Measurements from ENCODE around the gene CTTNBP2. TPM values are rescaled to one million over a fixed set of nuclear protein-coding genes. Genes with fewer than 3 reads are reported as not detected.

The CTTNBP2 gene
- total RNA-seq, 2 donors from 2014 or later: 0.39 TPM; not detected in 1

- ATAC-seq: no peak
- no peak for DNase-seq
- H3K4me3 Mint-ChIP-seq: no peak overlapping the region
- no peaks in the 10 kb centered on the region for H3K9me3 ChIP-seq (ENCODE audit: control insufficient read depth, low read length, poor library complexity, severe bottlenecking)
- no peaks in the 10 kb centered on the region for H3K36me3 Mint-ChIP-seq (ENCODE audit: low read depth)
- no peak overlapping the region for H3K27ac Mint-ChIP-seq
- no peaks in the 10 kb centered on the region for H3K4me1 Mint-ChIP-seq
- H3K27me3 Mint-ChIP-seq: peaks cover 13% of the 10 kb centered on the region
These were observed 13.9 kb downstream of the CTTNBP2 start for GRCh38 chr7:117859246-117859812.

- H3K4me3 Mint-ChIP-seq: no peak overlapping the region
- peaks cover 13% of the 10 kb centered on the region for H3K27me3 Mint-ChIP-seq
- no peaks in the 10 kb centered on the region for H3K9me3 ChIP-seq (ENCODE audit: control insufficient read depth, low read length, poor library complexity, severe bottlenecking)
- ATAC-seq (no peak), DNase-seq (no peak)
- no peak overlapping the region for H3K27ac Mint-ChIP-seq
- H3K4me1 Mint-ChIP-seq: no peaks in the 10 kb centered on the region
- no peaks in the 10 kb centered on the region for H3K36me3 Mint-ChIP-seq (ENCODE audit: low read depth)
These were observed 14.5 kb downstream of the CTTNBP2 start for GRCh38 chr7:117858712-117859111.

- H3K4me3 Mint-ChIP-seq: no peak overlapping the region
- no peaks in the 10 kb centered on the region for H3K9me3 ChIP-seq (ENCODE audit: control insufficient read depth, low read length, poor library complexity, severe bottlenecking)
- no peak for DNase-seq
- ATAC-seq: no peak
- no peaks in the 10 kb centered on the region for H3K36me3 Mint-ChIP-seq (ENCODE audit: low read depth)
- no peak overlapping the region for H3K27ac Mint-ChIP-seq
- peaks cover 4% of the 10 kb centered on the region for H3K27me3 Mint-ChIP-seq
- H3K4me1 Mint-ChIP-seq: no peaks in the 10 kb centered on the region
These were observed 15.5 kb downstream of the CTTNBP2 start for GRCh38 chr7:117857718-117858117.

GRCh38 chr7:117856196-117856595 lies 17.0 kb downstream of the CTTNBP2 start:
- no peak overlapping the region for H3K4me3 Mint-ChIP-seq
- no peaks in the 10 kb centered on the region for H3K36me3 Mint-ChIP-seq (ENCODE audit: low read depth)
- no peak overlapping the region for H3K27ac Mint-ChIP-seq
- H3K27me3 Mint-ChIP-seq: no peaks in the 10 kb centered on the region
- no peaks in the 10 kb centered on the region for H3K9me3 ChIP-seq (ENCODE audit: control insufficient read depth, low read length, poor library complexity, severe bottlenecking)
- ATAC-seq (no peak), DNase-seq (no peak)
- no peaks in the 10 kb centered on the region for H3K4me1 Mint-ChIP-seq

GRCh38 chr7:117854186-117854585 lies 19.1 kb downstream of the CTTNBP2 start:
- H3K9me3 ChIP-seq (ENCODE audit: control insufficient read depth, low read length, poor library complexity, severe bottlenecking): no peaks in the 10 kb centered on the region
- ATAC-seq (no peak), DNase-seq (no peak)
- Mint-ChIP-seq H3K27ac (no peak overlapping the region), H3K4me1 (peaks cover 2% of the 10 kb centered on the region), H3K27me3 (peaks cover 12% of the 10 kb centered on the region), H3K4me3 (no peak overlapping the region), H3K36me3 (ENCODE audit: low read depth) (no peaks in the 10 kb centered on the region)

- DNase-seq: no peak
- ATAC-seq: no peak
- H3K9me3 ChIP-seq (ENCODE audit: control insufficient read depth, low read length, poor library complexity, severe bottlenecking): no peaks in the 10 kb centered on the region
- Mint-ChIP-seq H3K4me1 (peaks cover 2% of the 10 kb centered on the region), H3K27me3 (peaks cover 13% of the 10 kb centered on the region), H3K27ac (no peak overlapping the region), H3K4me3 (no peak overlapping the region), H3K36me3 (ENCODE audit: low read depth) (no peaks in the 10 kb centered on the region)
These were observed 24.3 kb downstream of the CTTNBP2 start for GRCh38 chr7:117848941-117849340.

- H3K27ac Mint-ChIP-seq: no peak overlapping the region
- H3K4me3 Mint-ChIP-seq: no peak overlapping the region
- peaks cover 6% of the 10 kb centered on the region for H3K27me3 Mint-ChIP-seq
- DNase-seq (no peak), ATAC-seq (no peak)
- H3K4me1 Mint-ChIP-seq: no peaks in the 10 kb centered on the region
- no peaks in the 10 kb centered on the region for H3K36me3 Mint-ChIP-seq (ENCODE audit: low read depth)
- H3K9me3 ChIP-seq (ENCODE audit: control insufficient read depth, low read length, poor library complexity, severe bottlenecking): no peaks in the 10 kb centered on the region
These were observed 28.6 kb downstream of the CTTNBP2 start for GRCh38 chr7:117844678-117845077.

- no peaks in the 10 kb centered on the region for H3K9me3 ChIP-seq (ENCODE audit: control insufficient read depth, low read length, poor library complexity, severe bottlenecking)
- H3K27me3 Mint-ChIP-seq: no peaks in the 10 kb centered on the region
- H3K4me1 Mint-ChIP-seq: no peaks in the 10 kb centered on the region
- no peak for DNase-seq
- H3K27ac Mint-ChIP-seq: no peak overlapping the region
- no peak for ATAC-seq
- no peaks in the 10 kb centered on the region for H3K36me3 Mint-ChIP-seq (ENCODE audit: low read depth)
- H3K4me3 Mint-ChIP-seq: no peak overlapping the region
These were observed 31.6 kb downstream of the CTTNBP2 start for GRCh38 chr7:117841611-117842010.

GRCh38 chr7:117841011-117841410 lies 32.2 kb downstream of the CTTNBP2 start:
- Mint-ChIP-seq H3K4me3 (no peak overlapping the region), H3K27me3 (no peaks in the 10 kb centered on the region), H3K36me3 (ENCODE audit: low read depth) (no peaks in the 10 kb centered on the region), H3K27ac (no peak overlapping the region), H3K4me1 (no peaks in the 10 kb centered on the region)
- ATAC-seq (no peak), DNase-seq (no peak)
- H3K9me3 ChIP-seq (ENCODE audit: control insufficient read depth, low read length, poor library complexity, severe bottlenecking): no peaks in the 10 kb centered on the region

GRCh38 chr7:117839507-117839906 lies 33.7 kb downstream of the CTTNBP2 start:
- H3K9me3 ChIP-seq (ENCODE audit: control insufficient read depth, low read length, poor library complexity, severe bottlenecking): peaks cover 2% of the 10 kb centered on the region
- no peak overlapping the region for H3K4me3 Mint-ChIP-seq
- no peaks in the 10 kb centered on the region for H3K27me3 Mint-ChIP-seq
- ATAC-seq: no peak
- no peak for DNase-seq
- H3K27ac Mint-ChIP-seq: no peak overlapping the region
- H3K4me1 Mint-ChIP-seq: no peaks in the 10 kb centered on the region
- no peaks in the 10 kb centered on the region for H3K36me3 Mint-ChIP-seq (ENCODE audit: low read depth)

- ATAC-seq: no peak
These were observed 35.4 kb downstream of the CTTNBP2 start for GRCh38 chr7:117837841-117838240.

GRCh38 chr7:117835016-117835664 lies 38.1 kb downstream of the CTTNBP2 start:
- Mint-ChIP-seq H3K36me3 (ENCODE audit: low read depth) (no peaks in the 10 kb centered on the region), H3K27ac (no peak overlapping the region), H3K4me1 (no peaks in the 10 kb centered on the region), H3K4me3 (no peak overlapping the region), H3K27me3 (no peaks in the 10 kb centered on the region)
- DNase-seq: no peak
- peaks cover 2% of the 10 kb centered on the region for H3K9me3 ChIP-seq (ENCODE audit: control insufficient read depth, low read length, poor library complexity, severe bottlenecking)
- no peak for ATAC-seq

More at GRCh38 chr7:117837841-117838240, 35.4 kb downstream of the CTTNBP2 start:
- DNase-seq: no peak
- H3K9me3 ChIP-seq (ENCODE audit: control insufficient read depth, low read length, poor library complexity, severe bottlenecking): peaks cover 2% of the 10 kb centered on the region
- Mint-ChIP-seq H3K36me3 (ENCODE audit: low read depth) (no peaks in the 10 kb centered on the region), H3K4me3 (no peak overlapping the region), H3K4me1 (no peaks in the 10 kb centered on the region), H3K27ac (no peak overlapping the region), H3K27me3 (no peaks in the 10 kb centered on the region)

- DNase-seq: no peak
- Mint-ChIP-seq H3K4me3 (no peak overlapping the region), H3K4me1 (no peaks in the 10 kb centered on the region), H3K27ac (no peak overlapping the region), H3K36me3 (ENCODE audit: low read depth) (no peaks in the 10 kb centered on the region), H3K27me3 (peaks cover under 1% of the 10 kb centered on the region)
- H3K9me3 ChIP-seq (ENCODE audit: control insufficient read depth, low read length, poor library complexity, severe bottlenecking): no peaks in the 10 kb centered on the region
- ATAC-seq: no peak
These were observed 42.8 kb downstream of the CTTNBP2 start for GRCh38 chr7:117830422-117830954.
